H9 (cell line): ENCODE data around the gene TRABD. TPM values are rescaled to one million over a fixed set of nuclear protein-coding genes. Genes with fewer than 3 reads are reported as not detected.

Source experiments
- DNase-seq: peaks from one replicate; pipeline ENCODE4 v3.0.0-alpha.2; 2017
- H2AFZ ChIP-seq: one replicate; pipeline ENCODE4 v1.6.1; 2013; ENCODE audit warnings: mild to moderate bottlenecking, low read length, control low read depth, moderate library complexity
- H2AK5ac ChIP-seq: 2 replicates; pipeline ENCODE4 v1.6.1; 2013; ENCODE audit warnings: low read length, control low read depth, mixed read lengths; ENCODE audit not compliant: insufficient read length
- H2BK120ac ChIP-seq: one replicate; pipeline ENCODE4 v1.6.1; 2013; ENCODE audit warnings: low read depth, mild to moderate bottlenecking, low read length, control low read depth, inconsistent platforms; ENCODE audit not compliant: poor library complexity, severe bottlenecking
- H2BK12ac ChIP-seq: 2 replicates; pipeline ENCODE4 v1.6.1; 2013; ENCODE audit warnings: low read length, control low read depth, mixed read lengths, low read depth; ENCODE audit not compliant: insufficient read length
- H2BK15ac ChIP-seq: 2 replicates; pipeline ENCODE4 v1.6.1; 2013; ENCODE audit warnings: low read depth, low read length, control low read depth
- H2BK20ac ChIP-seq: one replicate; pipeline ENCODE4 v1.6.1; 2013; ENCODE audit warnings: low read depth, mild to moderate bottlenecking, low read length, control low read depth, inconsistent platforms; ENCODE audit not compliant: poor library complexity, severe bottlenecking
- H2BK5ac ChIP-seq: 2 replicates; pipeline ENCODE4 v1.6.1; 2013; ENCODE audit warnings: low read length, control low read depth, mixed read lengths; ENCODE audit not compliant: insufficient read length
- H3K14ac ChIP-seq: 2 replicates; pipeline ENCODE4 v1.6.1; 2013; ENCODE audit warnings: low read length, control low read depth; ENCODE audit not compliant: insufficient read depth
- H3K18ac ChIP-seq: 2 replicates; pipeline ENCODE4 v1.6.1; 2013; ENCODE audit warnings: low read depth, mild to moderate bottlenecking, mixed read lengths, low read length, control low read depth; ENCODE audit not compliant: insufficient read length
- H3K23ac ChIP-seq: 2 replicates; pipeline ENCODE4 v1.6.1; 2013; ENCODE audit warnings: low read length, control low read depth, mixed read lengths, low read depth; ENCODE audit not compliant: insufficient read length
- H3K23me2 ChIP-seq: 2 replicates; pipeline ENCODE4 v1.6.1; 2013; ENCODE audit warnings: low read depth, mild to moderate bottlenecking, mixed read lengths, low read length, control low read depth; ENCODE audit not compliant: insufficient read length, poor library complexity, severe bottlenecking
- H3K27ac ChIP-seq: 2 replicates; pipeline ENCODE4 v1.5.1; 2013; ENCODE audit warnings: low read length, control low read depth, mixed read lengths, low read depth; ENCODE audit not compliant: insufficient read length
- H3K27me3 ChIP-seq: 2 replicates; pipeline ENCODE4 v1.6.1; 2013; ENCODE audit warnings: low read length, control low read depth, inconsistent platforms; ENCODE audit not compliant: insufficient read depth
- H3K4ac ChIP-seq: 2 replicates; pipeline ENCODE4 v1.6.1; 2013; ENCODE audit warnings: low read depth, mild to moderate bottlenecking, control low read depth, inconsistent platforms, low read length, moderate library complexity
- H3K4me1 ChIP-seq: 2 replicates; pipeline ENCODE4 v1.6.1; 2013; ENCODE audit warnings: low read length, control low read depth, inconsistent platforms; ENCODE audit not compliant: insufficient read depth
- H3K4me2 ChIP-seq: 2 replicates; pipeline ENCODE4 v1.6.1; 2013; ENCODE audit warnings: low read length, control low read depth, mixed read lengths; ENCODE audit not compliant: insufficient read length, insufficient read depth
- H3K56ac ChIP-seq: 2 replicates; pipeline ENCODE4 v1.6.1; 2013; ENCODE audit warnings: low read depth, mild to moderate bottlenecking, mixed read lengths, low read length, control low read depth; ENCODE audit not compliant: insufficient read length
- H3K79me1 ChIP-seq: 2 replicates; pipeline ENCODE4 v1.6.1; 2013; ENCODE audit warnings: low read depth, mild to moderate bottlenecking, moderate library complexity, low read length, control low read depth, inconsistent platforms; ENCODE audit not compliant: insufficient read depth, poor library complexity, severe bottlenecking
- H3K79me2 ChIP-seq: 2 replicates; pipeline ENCODE4 v1.6.1; 2013; ENCODE audit warnings: low read length, control low read depth, inconsistent platforms; ENCODE audit not compliant: insufficient read depth
- H3K9ac ChIP-seq: 2 replicates; pipeline ENCODE4 v1.6.1; 2013; ENCODE audit warnings: low read length, control low read depth, mixed read lengths; ENCODE audit not compliant: insufficient read length; ENCODE audit errors: extremely low read depth
- H3K9me3 ChIP-seq: one replicate; pipeline ENCODE4 v1.6.1; 2013; ENCODE audit warnings: low read depth, low read length, inconsistent platforms; ENCODE audit not compliant: control insufficient read depth
- H3T11ph ChIP-seq: one replicate; pipeline ENCODE4 v1.6.1; 2013; ENCODE audit warnings: mild to moderate bottlenecking, low read length, control low read depth, inconsistent platforms
- H4K20me1 ChIP-seq: one replicate; pipeline ENCODE4 v1.6.1; 2013; ENCODE audit not compliant: control insufficient read depth, insufficient read length, insufficient read depth
- H4K5ac ChIP-seq: 2 replicates; pipeline ENCODE4 v1.6.1; 2013; ENCODE audit warnings: low read depth, mild to moderate bottlenecking, mixed read lengths, low read length, control low read depth; ENCODE audit not compliant: insufficient read length
- H4K8ac ChIP-seq: replicated peaks from 2 replicates; pipeline ENCODE4 v1.6.1; 2013; ENCODE audit warnings: low read length, control low read depth, mixed read lengths, low read depth; ENCODE audit not compliant: insufficient read length
- H4K91ac ChIP-seq: 2 replicates; pipeline ENCODE4 v1.6.1; 2013; ENCODE audit warnings: low read depth, mild to moderate bottlenecking, moderate library complexity, mixed read lengths, low read length, control low read depth; ENCODE audit not compliant: insufficient read length
- H3K27ac Mint-ChIP-seq, 3 experiments: 2 replicates in 2 of 3; 3 replicates in 1 of 3; pipeline ENCODE4 v1.8.0; 2020 to 2021; ENCODE audit warnings: mixed read lengths in 3 of 3, mild to moderate bottlenecking in 1 of 3, moderate library complexity in 1 of 3
- H3K27me3 Mint-ChIP-seq: 2 replicates; pipeline ENCODE4 v1.8.0; 2021; ENCODE audit warnings: low read depth, mild to moderate bottlenecking, moderate library complexity, mixed read lengths
- H3K36me3 Mint-ChIP-seq, 3 experiments: 2 replicates in 2 of 3; 3 replicates in 1 of 3; pipeline ENCODE4 v1.8.0; 2020 to 2021; ENCODE audit warnings: low read depth in 3 of 3, mixed read lengths in 3 of 3; ENCODE audit not compliant: insufficient read depth in 1 of 3
- H3K4me1 Mint-ChIP-seq, 2 experiments: 2 replicates each; pipeline ENCODE4 v1.8.0; 2020; ENCODE audit warnings: mixed read lengths in 2 of 2
- H3K4me3 Mint-ChIP-seq, 2 experiments: 2 replicates in 1 of 2; 3 replicates in 1 of 2; pipeline ENCODE4 v1.8.0; 2020 to 2021; ENCODE audit warnings: mild to moderate bottlenecking in 2 of 2, mixed read lengths in 2 of 2, moderate library complexity in 1 of 2
- H3K9me3 Mint-ChIP-seq, 2 experiments: 2 replicates in 1 of 2; 3 replicates in 1 of 2; pipeline ENCODE4 v1.8.0; 2020; ENCODE audit warnings: mild to moderate bottlenecking in 2 of 2, mixed read lengths in 2 of 2, moderate library complexity in 1 of 2
- CTCF ChIP-seq: fragments of 200-600 bp; sonication (generic); conservative IDR thresholded peaks from 3 replicates; pipeline ENCODE4 v1.8.0; 2021; ENCODE audit warnings: antibody characterized with exemption, mild to moderate bottlenecking
- WGBS: extraction: QIAGEN DNeasy Blood & Tissue Kit; methylation state at CpG from one replicate; pipeline ENCODE4 v1.1.7; 2013; ENCODE audit warnings: missing lambda C conversion rate, low lambda C conversion rate, mixed read lengths; ENCODE audit not compliant: insufficient read length; ENCODE audit errors: extremely low coverage; 5-methylcytosine and 5-hydroxymethylcytosine counted together
- total RNA-seq: library from RNA; stranded (reverse); gene quantifications from 2 replicates; pipeline ENCODE4 v1.2.1, GENCODE V29; 2021

TRABD gene
- total RNA-seq, 1 experiment from 2014 or later = 47.8 TPM

- no peaks in the 10 kb centered on the region for H3K27me3 ChIP-seq
- no peak overlapping the region for H2BK120ac ChIP-seq
- no peak overlapping the region for H3K23ac ChIP-seq
- H3K4me2 ChIP-seq = no peak overlapping the region
- Mint-ChIP-seq H3K9me3 (no peaks in the 10 kb centered on the region; a peak in 2 of 5 replicates), H3K27ac (no peak overlapping the region), H3K4me1 (peaks cover 2 to 3% of the 10 kb centered on the region in 2 experiments), H3K36me3 (peaks cover 0 to 14% (median 4%) of the 10 kb centered on the region in 3 experiments; a peak in 5 of 7 replicates), H3K27me3 (no peaks in the 10 kb centered on the region; the same call in 1 of the 2 replicates), H3K4me3 (no peak overlapping the region)
- H2BK20ac ChIP-seq = no peak overlapping the region
- no peak for DNase-seq
- no peaks in the 10 kb centered on the region for H3K4me1 ChIP-seq
- H3K9ac ChIP-seq = no peak overlapping the region
- no peak overlapping the region for H4K91ac ChIP-seq
- no peak overlapping the region for H3K4ac ChIP-seq
- H3K23me2 ChIP-seq = no peaks in the 10 kb centered on the region
- H2BK5ac ChIP-seq = no peak overlapping the region
- no peak overlapping the region for H4K8ac ChIP-seq
- H2AFZ ChIP-seq = no peak overlapping the region
- WGBS = no CpG with 5 or more reads among the region's 64 CpGs
- no peaks in the 10 kb centered on the region for H3K79me2 ChIP-seq
- no peak overlapping the region for H3K18ac ChIP-seq
- no peak overlapping the region for H3K27ac ChIP-seq
- no peak overlapping the region for H2BK15ac ChIP-seq
- no peaks in the 10 kb centered on the region for H4K20me1 ChIP-seq
- no peak overlapping the region; the same call in 1 of the 2 replicates for H3K14ac ChIP-seq
- no peak overlapping the region for H4K5ac ChIP-seq
- H3K9me3 ChIP-seq = no peaks in the 10 kb centered on the region
- no peak overlapping the region for H2BK12ac ChIP-seq
- H3K79me1 ChIP-seq = no peaks in the 10 kb centered on the region
- TF ChIP-seq CTCF = no peak
- no peak overlapping the region for H3K56ac ChIP-seq
- no peak overlapping the region for H2AK5ac ChIP-seq
- H3T11ph ChIP-seq = no peak overlapping the region
Measured at GRCh38 chr22:50178871-50179869, 6.5 kb upstream of the TRABD start.
